HS-5 (cell line): ENCODE data around the gene ARL14EPL.

ENCODE experiments used
- DNase-seq: peaks from one replicate; pipeline ENCODE4 v3.0.0-alpha.2; 2012; ENCODE audit warnings: low read depth

Gene ARL14EPL

DNA sequence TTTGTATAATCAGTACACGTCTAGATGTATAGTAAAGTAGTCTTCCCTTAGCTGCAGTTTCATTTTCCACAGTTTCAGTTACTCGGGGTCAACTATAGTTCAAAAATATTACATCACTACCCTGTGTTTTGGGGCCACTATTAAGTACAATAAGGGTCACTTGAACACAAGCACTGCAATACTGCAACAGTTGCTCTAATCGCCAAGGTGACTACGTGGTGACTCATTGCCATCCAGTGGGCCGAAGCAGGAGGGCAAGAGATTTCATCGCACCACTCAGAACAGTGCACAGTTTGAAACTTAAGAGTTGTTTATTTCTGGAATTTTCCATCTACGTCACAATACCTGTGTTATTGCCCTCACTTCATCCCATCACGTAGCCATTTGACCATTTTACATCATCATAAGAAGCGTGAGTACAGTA lies at the start of gene ARL14EPL:
ARL14EPL (plus strand) TSS at position 379 of the 424 bp plus-strand sequence. CDS start 18,994 bp downstream, outside the sequence.
- peak; percentile 62 for DNase-seq

DNA sequence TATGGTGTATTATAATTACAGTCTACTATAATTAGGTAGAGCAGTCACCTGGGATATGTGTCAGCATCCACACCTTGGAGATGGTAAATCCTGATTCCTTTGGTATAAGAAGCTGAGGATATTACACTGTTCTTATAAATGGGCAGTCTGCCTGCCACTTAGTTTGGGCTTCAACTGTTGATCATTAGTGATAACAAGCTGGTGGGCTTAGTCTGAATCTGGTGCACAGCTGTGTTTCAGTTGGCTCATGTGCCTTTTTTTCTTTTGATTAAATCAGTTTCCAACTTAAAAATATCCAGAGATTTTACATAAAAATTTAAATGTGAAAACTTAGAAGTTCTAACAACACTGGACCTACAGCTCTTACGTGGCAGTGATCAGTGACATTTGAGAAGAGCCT lies 48.8 kb upstream of the ARL14EPL start:
- DNase-seq = no peak

DNA sequence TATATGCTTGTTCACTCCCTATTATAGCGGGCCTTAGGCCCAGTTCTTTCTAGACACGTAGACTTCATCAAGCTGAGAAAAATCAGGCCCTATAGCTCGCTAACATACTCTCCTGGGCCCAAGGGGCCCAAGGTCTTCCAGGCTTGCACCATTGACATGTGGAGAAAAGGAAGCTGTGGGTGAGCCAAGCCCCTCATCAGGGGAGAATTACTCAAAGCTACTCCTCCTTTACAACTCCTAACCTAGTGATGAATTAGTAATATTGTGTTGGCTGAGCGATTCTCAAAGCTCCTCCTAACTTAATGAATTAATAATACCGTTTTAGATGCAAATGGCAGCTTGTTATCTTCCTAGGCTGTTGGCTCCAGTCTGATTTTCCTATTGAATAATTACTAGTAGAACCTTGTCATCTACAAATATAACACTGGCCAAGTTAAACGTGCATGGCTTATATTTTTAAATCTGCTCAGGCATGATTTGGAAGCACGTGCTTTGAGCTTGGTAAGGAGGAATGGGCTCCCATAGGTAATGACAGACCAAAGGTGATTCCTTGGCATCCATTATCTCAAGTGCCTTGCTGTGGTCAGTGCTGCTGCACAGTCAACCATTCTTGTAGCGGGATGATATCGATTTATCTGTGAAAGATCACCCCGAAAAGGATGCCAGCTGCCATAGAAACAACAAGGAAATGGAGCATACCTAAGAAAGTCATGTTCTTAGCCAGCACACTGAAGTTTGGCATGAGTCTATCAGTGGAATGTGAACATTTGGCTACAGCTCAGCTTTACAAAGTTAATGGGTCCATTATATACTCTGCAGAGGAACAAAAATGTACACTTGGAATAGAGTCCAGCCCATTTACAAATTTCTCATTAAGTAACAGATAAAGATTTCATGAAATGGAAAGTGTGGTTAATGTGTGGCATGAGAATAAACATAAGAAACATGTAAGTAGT lies 46.2 kb upstream of the ARL14EPL start:
- no peak for DNase-seq

DNA sequence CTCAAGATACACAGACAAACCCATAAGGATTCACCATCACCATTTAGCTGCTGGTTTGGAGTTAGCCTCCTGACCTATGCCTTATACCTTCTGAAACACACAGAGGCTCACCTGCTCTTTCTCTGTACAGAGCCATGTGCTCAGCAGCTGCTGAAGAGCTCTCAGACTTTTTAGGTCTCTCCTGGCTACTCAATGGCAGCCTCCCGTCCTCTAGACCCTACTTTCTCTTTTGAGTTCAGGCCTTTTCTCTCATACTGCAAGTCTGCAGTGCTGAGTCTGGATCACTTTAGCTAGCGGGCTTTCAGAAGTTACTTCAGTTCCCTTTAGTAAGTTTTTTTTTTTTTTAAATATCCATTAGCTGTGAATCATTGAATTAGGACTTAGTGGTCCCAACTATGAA lies 44.3 kb upstream of the ARL14EPL start:
- no peak for DNase-seq

DNA sequence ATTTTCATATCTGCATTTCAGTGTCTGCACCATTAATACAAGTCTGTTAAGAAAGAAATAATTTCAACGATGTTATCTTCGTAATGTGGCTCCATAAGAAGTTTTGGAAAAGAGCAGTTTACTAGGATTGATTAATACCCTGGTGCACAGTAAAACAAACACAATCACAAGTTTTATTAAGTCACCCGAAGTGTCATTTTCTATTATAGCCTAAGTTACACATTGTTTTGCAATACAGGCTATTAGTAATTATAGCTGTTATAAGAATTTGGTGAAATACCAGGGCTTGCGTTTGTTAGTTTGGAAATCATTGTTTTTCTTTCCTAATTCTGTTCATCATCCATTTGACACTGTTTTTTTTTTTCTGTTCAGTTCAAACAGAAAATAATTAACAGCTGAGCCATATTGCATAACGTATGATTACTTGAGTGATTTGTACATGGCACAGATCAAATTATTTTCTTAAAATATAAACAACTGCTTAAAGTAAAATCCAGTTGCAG lies 39.4 kb upstream of the ARL14EPL start:
- DNase-seq = no peak

DNA sequence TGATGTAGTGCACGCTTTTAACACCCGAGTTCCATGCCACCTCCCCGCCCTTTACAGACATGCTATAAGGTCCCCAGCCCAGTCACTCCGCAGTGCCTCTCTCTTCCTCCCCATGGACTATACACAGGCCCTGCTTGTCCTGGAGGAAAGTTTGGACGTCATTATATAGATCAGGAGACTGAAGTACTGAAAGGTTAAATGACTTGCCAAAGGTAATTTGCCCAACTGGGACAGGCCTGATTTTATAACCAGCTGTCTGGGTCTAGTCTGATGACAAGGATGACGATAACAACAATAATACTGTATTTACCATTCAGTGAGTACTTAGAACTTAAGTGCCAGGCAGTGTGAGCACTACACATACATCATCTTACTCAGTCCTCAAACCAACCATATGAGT lies 36.9 kb upstream of the ARL14EPL start:
- no peak for DNase-seq

DNA sequence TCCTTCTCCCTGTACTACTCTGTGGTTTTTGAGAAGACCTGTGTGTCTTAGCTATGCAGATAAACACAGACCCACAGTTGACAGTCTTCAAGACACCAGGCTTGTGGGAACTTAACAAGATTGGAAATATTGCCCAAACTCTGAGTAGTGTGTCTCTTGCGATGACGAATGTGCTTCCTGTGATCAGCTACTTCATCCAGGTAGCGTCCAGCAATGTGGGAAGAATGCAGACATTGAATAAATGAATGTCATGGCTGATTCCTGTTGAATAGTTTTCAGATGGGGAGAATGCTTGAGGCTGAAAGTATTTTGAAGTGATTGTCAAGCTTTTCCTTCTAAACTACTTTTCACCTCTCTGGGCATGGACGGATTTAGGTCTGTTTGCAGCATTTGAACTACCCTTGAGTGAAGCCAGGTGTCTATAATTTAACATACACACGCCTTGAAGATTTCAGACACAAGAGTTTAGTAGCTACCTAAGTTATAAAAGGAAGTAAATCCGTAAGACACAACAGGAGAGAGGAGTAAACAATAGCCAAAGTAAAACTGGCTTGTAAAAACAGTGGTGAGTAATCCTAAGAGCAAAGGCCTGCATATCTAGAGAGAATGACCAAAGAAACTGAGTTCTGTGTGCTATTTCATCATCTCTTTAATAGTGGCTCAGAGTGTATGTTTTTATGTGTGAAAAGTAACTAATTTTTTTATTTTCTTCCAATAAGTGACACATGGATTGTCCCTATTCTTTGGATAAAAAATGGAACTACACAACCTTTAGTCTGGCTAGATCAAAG lies 30.0 kb upstream of the ARL14EPL start:
- no peak for DNase-seq

DNA sequence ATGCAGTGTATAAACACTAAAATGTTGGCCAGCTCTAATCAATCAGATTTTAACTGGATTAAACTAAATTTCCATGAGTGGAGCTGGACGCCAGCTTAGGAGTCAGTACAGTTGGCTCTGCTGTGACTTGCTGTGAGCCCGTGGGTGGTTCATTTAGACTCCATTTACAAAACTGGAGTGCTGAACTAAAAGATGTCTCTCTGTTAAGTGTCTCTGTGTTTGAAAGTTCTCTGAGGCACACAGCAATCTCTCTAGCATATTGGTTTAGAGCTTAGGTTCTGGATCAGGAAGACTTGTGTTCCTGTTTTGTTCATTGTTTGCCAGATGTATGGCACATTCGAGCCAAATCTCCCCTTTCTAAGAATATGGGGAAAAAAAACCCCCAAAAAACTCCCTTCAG lies 28.0 kb upstream of the ARL14EPL start:
- no peak for DNase-seq

DNA sequence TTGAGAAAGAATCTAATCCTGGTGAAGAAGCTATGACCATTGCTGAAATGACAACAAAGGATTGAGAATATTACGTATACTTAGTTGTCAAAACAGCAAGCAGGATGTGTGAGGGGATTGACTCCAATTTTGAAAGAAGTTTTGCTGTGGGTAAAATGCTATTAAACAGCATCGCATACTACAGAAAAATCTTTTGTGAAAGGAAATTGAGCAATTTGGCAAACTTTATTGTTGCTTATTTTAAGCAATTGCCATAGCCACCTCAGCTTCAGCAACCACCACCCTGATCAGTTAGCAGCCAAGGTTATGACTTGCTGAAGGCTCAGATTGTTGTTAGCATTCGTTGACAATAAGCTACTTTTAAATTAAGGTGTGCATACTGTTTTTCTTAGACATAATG lies 22.5 kb upstream of the ARL14EPL start:
- DNase-seq = no peak

DNA sequence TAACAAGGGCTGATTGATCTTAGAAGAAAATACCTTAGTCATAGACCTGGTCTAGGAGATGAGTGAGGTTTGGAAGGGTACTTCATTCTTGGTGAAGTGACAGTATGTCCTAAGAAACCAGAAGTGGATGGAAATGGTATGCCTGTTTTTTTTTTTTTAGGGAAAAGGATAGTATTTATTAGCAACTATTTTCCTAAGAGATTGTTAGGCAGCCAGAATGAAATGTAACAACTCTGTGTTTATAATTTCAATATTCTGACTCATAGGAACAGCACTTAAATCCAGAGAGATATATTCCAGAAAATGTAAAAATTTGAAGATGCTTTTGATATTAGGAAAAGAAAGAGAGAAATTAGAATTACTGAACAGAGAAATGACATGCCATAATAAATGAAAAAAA lies 21.2 kb upstream of the ARL14EPL start:
- DNase-seq = no peak

DNA sequence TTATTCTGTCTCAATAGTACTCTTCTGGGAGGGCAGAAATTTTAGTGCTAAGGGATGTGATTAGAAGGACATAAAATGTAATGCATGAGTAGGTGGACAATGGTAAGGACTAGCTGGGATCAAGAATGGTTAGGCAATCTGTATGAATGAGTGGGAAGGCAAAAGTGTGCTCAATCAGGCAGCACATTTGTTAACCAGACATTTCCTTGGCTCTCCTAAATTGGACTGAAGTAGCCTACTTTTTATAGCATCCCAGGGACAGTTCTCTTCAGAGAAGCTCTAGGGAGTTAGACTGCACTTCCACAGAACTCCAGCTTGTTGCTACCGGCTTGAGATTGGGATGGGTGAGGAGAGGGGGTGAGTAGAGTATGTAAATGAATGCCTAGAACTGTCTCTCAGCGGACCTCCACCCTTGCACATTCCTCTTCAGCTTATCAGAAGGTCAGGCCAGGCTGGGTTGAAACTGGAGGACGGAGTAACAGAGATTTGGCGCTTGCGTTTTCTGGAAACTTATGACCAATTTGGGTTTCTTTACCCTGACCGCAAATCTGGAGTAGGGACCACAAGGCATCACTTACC lies 19.0 kb upstream of the ARL14EPL start:
- no peak for DNase-seq

DNA sequence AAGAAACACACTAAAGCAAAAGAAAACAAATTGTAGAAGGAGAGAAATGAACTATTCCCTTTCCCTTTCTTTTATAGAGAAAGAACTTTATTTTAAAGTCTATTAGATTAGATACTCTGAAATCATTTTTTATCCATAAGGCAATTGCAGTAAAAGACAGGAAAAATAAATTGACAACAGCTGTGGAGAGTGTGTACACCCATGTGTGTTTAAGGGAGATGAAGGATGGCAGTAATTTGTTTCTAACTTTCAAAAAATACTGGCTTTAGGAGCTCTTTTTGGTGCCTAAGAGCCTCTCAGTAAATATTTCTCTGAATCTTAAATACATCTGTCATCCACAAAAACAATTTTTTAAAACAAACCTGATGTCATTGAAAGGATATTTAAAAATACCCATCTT lies 18.3 kb upstream of the ARL14EPL start:
- DNase-seq = no peak

DNA sequence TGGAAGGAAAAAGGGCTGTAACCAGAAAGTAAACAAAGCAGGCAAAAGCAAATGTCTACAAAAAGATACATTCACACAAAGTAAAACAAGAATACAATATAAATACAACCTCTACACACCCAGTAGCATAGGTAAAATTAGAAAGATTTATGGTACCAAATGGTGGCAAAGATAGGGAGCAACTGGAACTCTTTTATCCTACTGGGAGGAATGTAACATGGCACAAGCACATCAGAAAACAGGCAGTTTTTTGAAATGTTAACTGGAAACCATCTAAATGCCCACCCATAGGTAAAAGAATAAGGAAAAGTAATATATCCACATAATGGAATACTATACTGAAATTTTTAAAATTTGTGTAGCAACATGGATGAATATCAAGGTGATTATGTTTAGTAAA lies 8.7 kb upstream of the ARL14EPL start:
- no peak for DNase-seq

DNA sequence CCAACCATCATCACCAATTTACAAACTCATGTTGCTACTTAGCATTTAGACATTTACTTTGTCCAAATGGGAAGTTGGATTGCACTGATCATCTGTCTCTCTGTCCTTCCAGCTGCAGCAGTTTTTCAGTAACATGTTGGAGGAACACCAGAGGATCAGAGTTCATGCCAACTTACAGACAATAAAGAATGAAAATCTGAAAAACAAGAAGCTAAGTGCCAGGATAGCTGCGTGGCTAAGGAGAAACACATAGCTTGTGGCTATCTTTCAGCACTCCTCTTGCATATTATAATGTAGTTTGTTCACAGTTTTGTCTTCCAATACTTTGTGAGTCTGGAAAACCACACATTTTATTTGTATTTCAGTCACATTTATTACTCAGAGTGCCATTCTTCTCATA lies 6.4 kb upstream of the ARL14EPL start:
- no peak for DNase-seq

DNA sequence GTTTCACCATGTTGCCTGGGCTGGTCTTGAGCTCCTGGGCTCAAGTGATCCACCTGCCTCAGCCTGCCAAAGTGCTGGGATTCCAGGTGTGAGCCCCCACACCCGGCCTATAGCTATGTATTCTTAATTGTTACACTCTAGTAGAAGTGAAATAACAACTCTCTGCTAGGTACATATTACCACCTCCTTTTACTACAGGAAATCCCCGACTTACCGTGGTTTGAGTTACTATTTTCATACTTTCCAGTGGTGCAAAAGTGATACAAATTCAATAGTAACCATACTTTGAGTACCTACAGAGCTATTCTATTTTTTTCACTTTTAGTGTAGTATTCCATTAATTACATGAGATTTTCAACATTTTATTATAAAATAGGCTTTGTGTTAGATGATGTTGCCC lies 719 bp downstream of the ARL14EPL start:
- DNase-seq = no peak

DNA sequence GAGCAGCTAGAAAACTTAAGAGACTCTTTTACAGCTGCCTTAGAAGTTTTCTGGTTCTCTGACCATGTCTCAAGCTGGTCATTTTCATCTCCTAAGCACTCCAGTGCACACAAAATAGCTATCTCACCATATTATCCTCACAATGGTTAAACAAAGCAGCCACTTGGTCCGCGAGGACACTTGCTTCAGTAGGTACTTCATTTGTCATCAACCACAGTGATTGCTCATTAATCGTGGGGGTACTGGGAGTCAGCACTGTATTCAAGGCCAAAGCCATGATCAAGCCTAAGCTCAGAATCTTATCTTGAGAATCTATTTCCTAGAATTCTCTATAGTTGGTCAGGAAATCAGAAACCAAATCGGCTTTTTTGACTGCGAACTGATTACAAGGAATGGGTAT lies 2.9 kb downstream of the ARL14EPL start:
- no peak for DNase-seq

DNA sequence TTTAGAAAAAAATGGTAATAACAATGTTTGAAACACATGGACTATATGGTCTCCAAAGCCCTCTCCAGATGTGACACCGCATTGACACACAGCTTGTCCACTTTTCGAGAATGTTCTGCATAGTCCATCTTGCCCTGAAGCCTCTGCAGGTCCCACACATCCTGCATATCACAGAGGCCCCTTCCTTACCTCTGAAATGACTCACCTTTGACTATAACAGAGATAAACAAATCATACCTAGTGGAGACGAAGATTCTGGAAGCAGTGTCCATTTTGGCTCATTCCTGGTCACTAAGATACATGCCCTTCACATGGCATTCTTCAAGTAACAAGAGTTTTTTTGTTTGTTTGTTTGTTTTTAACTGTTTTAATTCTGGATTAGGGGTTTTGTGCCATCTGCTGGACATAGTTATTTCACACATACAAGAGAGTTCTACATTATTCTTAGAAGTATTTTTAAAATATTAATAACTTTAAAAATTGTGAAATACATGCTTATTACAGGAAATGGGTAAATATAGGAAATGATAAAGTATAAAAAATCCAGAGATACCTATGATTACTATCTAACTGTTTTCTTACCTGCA lies 5.1 kb downstream of the ARL14EPL start:
- no peak for DNase-seq

DNA sequence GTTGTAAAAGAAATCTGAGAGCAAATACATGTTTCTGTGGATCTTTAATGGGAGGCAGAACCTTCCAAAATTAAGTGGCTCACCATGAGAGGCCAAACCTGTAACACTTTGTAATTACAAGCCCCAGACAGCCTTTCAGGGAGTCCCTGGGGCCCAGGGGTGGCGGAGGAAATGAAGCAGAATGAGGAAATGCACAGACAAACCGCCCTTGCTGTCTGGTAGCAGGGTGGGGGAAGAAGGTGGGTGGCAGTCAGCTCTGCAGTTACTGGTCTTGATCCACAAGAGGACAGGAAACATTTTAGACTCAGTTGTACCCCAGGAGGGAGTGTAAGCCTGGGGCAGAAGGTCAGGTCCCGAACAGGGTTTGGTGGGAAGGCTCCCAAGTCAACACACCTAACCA lies 6.5 kb downstream of the ARL14EPL start:
- no peak for DNase-seq

DNA sequence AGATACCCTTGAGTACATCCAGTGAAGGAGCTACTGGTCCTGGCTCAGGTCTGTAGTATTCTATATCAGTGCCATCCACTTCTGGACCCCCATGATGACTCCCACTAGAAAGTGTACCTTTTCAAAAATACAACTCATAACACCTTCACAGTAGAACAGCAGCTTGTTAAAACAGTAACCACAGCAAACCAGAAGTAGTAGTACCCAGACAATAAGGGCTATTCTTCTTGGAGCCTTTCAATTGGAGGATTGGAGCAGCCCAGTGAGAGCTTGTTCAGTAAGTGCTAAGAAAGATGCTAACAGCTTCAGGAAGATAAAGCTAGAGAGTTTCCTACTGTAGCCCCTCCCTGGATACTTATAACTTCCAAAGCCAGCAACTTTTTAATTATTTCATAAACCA lies 10.1 kb downstream of the ARL14EPL start:
- DNase-seq = no peak

DNA sequence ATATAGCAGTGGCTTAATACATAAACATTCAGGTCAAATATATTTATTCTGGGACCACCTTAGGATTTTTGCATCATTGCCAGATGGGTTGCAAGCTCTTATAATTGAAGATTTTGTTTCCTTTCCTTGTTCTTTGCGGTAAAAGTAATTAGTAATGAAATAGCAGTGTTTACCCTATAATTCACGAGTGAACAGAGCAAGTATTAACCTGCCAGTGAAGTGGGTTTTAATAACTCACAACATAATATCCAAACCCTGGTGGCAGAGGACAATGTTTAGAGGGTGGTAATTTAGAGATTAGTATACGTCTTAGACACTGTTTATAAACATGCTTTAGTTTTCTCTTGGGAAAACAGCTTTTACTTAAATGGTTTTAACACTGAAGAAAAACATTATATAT lies 11.8 kb downstream of the ARL14EPL start:
- DNase-seq = no peak

DNA sequence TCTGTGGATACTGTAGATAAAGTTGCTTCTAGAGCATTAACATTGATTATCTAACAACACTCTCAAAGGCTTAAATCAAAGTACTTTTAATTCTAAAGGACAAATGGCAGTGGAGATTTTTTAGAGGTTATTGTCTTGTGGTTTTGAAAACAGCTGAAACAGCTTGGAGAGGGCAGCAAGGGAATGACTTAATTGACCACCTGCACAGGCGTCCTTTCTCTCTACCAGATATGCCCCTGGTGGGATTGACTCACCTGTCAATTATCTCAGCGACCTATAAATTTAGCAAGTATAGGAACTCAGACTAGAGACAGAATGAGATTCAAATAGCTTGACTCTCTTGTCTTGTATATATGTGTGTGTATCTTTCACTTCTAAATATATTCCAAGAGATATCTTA lies 13.5 kb downstream of the ARL14EPL start:
- DNase-seq = no peak

DNA sequence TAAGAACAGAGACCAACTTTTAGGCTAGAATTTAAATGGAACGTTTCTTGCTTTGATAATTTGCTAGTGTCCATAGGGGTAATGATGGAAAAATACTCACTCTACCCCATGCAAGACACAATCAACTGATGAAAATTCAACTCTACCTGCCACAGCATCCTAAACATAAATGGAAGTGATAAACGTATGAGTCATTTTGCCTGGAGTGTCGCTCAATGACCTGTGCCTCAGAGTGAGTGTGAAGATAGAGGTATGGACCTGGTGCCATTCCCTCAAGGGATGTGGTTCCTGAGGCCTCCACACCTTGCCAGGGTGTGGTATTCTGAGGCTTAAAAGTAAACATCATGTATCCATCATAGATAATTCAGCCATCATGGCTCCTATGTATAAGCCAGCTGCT lies 14.0 kb downstream of the ARL14EPL start:
- DNase-seq = no peak
